Panc1 (cell line): ENCODE data around the gene CENPB. TPM values are rescaled to one million over a fixed set of nuclear protein-coding genes. Genes with fewer than 3 reads are reported as not detected.

Source experiments
- ATAC-seq: fragments of 200-7000 bp; cut with Tn5 transposase; 2 replicates; pipeline ENCODE4 v1.9.1; 2020; ENCODE audit warnings: mild to moderate bottlenecking, moderate library complexity
- BruUV-seq: library from RNA; stranded (reverse); fragments of 400-500 nt; replicated peaks from 2 replicates; lab custom pipeline; 2021; lab: Mats Ljungman, UMichigan
- CTCF ChIA-PET: fragments of 300-600 bp; sonication (Branson Sonifier 250); formaldehyde crosslinking; loops from one replicate; lab custom pipeline; 2022; ENCODE audit warnings: antibody characterized with exemption; lab: Charles Lee
- POLR2A ChIA-PET: fragments of 300-600 bp; sonication (Branson Sonifier 250); formaldehyde crosslinking; loops from one replicate; lab custom pipeline; 2022; ENCODE audit warnings: antibody characterized with exemption; lab: Charles Lee
- DNase-seq: peaks from one replicate; pipeline ENCODE4 v3.0.0-alpha.2; 2010; ENCODE audit warnings: low read depth, low spot score
- H3K27ac ChIP-seq: 2 replicates; pipeline ENCODE4 v1.5.1; 2011; ENCODE audit warnings: mild to moderate bottlenecking, low read length, inconsistent platforms
- H3K27me3 ChIP-seq: fragments of 200-500 bp; sonication (Bioruptor generic); 2 replicates; pipeline ENCODE4 v1.6.0; 2014; ENCODE audit warnings: low read length, inconsistent platforms; ENCODE audit not compliant: control insufficient read depth, insufficient read depth
- H3K36me3 ChIP-seq: fragments of 200-500 bp; sonication (Bioruptor generic); 2 replicates; pipeline ENCODE4 v1.5.1; 2014; ENCODE audit warnings: inconsistent platforms, mild to moderate bottlenecking, low read length, moderate library complexity; ENCODE audit not compliant: control insufficient read depth, insufficient read depth
- H3K4me1 ChIP-seq: 2 replicates; pipeline ENCODE4 v1.5.1; 2011; ENCODE audit warnings: inconsistent platforms, mild to moderate bottlenecking, low read length, moderate library complexity; ENCODE audit not compliant: control insufficient read depth, insufficient read depth
- H3K4me3 ChIP-seq, 2 experiments: 2 replicates each; pipeline ENCODE4 v1.5.1; 2011 to 2012; ENCODE audit warnings: low read depth in 2 of 2, low read length in 2 of 2, mild to moderate bottlenecking in 2 of 2, inconsistent platforms in 1 of 2, moderate library complexity in 1 of 2
- H3K9me3 ChIP-seq: fragments of 200-500 bp; sonication (Bioruptor generic); 2 replicates; pipeline ENCODE4 v1.5.1; 2014; ENCODE audit warnings: low read depth, mild to moderate bottlenecking, inconsistent platforms, low read length, moderate library complexity; ENCODE audit not compliant: control insufficient read depth, insufficient read depth
- POLR2AphosphoS5 ChIP-seq: IDR thresholded peaks from 2 replicates; pipeline ENCODE4 v1.6.1; 2012; ENCODE audit warnings: mild to moderate bottlenecking, low read depth, low read length, moderate library complexity
- REST ChIP-seq, 2 experiments: IDR thresholded peaks; 2 replicates each; pipeline ENCODE4 v1.6.1; 2011 to 2012; ENCODE audit warnings: low read depth in 2 of 2, control low read depth in 1 of 2, low read length in 1 of 2, mild to moderate bottlenecking in 1 of 2, moderate library complexity in 1 of 2; ENCODE audit not compliant: insufficient read depth in 1 of 2
- SIN3A ChIP-seq: IDR thresholded peaks from 2 replicates; pipeline ENCODE4 v1.6.1; 2012; ENCODE audit warnings: low read depth, mild to moderate bottlenecking, low read length, moderate library complexity, borderline replicate concordance; ENCODE audit not compliant: insufficient read depth
- TCF7L2 ChIP-seq: IDR thresholded peaks from 2 replicates; pipeline ENCODE4 v1.6.1; 2011; ENCODE audit warnings: mild to moderate bottlenecking, low read depth, low read length, inconsistent platforms
- in situ Hi-C: cut with HindIII; loops from 2 replicates; pipeline ENCODE4 v1.10.0; 2016; ENCODE audit warnings: low sequenced_read_pairs, low pct_unique_long_range_greater_than_20kb
- intact Hi-C: fragments of 100-400 bp; cut with micrococcal nuclease; formaldehyde crosslinking; loops from one replicate; pipeline ENCODE4 v1.10.0; 2022; ENCODE audit not compliant: unreplicated experiment
- total RNA-seq: library from RNA; stranded (reverse); gene quantifications from one replicate; pipeline ENCODE4 v1.2.1, GENCODE V29; 2021; ENCODE audit not compliant: unreplicated experiment
- TF ChIP-seq, protein P1 (sequence below): fragments of 450-650 bp; IDR thresholded peaks from 2 replicates; pipeline ENCODE4 v1.5.1; 2017; ENCODE audit warnings: mild to moderate bottlenecking

The CENPB gene
- total RNA-seq, 1 experiment from 2014 or later: 154 TPM

DNA sequence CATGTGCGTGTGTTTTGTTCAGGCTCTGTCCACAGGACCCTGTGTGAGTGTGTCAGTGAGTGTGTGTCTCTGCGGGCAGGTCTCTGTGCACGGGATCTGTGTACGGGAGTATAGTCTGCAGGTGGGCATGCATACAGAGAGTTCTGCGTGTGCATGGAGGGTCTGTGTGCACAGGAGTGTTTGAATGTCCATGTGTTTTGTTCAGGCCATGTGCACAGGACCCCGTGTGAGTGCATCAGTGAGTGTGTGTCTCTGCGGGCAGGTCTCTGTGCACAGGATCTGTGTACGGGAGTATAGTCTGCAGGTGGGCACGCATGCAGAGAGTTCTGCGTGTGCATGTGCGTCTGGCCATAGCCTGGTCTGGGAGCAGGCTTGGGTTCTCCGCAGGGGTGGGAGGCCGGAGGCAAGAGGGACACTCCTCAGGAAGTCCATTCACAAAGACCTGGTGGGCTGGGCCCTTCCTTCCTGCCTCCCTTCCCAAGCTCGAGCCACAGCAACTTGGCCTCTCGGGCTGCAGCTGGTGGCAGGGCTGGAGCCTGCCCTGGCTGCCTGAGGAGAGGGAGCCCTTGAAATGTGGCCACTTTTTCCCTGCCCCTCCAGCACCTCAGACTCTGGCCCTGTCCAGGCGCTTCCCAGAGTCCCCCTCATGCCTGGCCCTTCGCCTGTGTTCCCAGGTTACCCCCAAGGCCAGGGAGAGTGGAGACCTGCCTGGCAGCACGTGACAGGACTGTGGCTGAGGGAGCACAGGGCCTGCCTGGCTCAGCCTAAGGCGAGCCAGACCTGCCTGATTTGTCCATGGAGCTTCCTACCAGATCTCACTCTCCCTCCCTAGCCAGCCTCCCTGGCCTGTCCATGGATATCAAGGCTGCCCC, 47.2 kb downstream of the CENPB start:
- H3K27ac ChIP-seq: no peak overlapping the region
- in situ Hi-C loops: no loop called here
- peak; percentile 60 for ATAC-seq

GRCh38 chr20:3738111-3739053, 48.2 kb downstream of the CENPB start:
- H3K27ac ChIP-seq: no peak overlapping the region
- TF ChIP-seq REST (IDR thresholded peaks at IDR 0.05; ENCODE audit: insufficient read depth in 1 of 2, low read depth in 2 of 2, low read length in 1 of 2) (no peak), SIN3A (no peak), TCF7L2 (no peak), POLR2AphosphoS5 (no peak)
- no peak overlapping the region for H3K4me3 ChIP-seq
- H3K4me1 ChIP-seq: peaks cover 6% of the 10 kb centered on the region; the same call in 1 of the 2 replicates
- DNase-seq (no peak), ATAC-seq (no peak)
- no peaks in the 10 kb centered on the region for H3K27me3 ChIP-seq
- no peaks in the 10 kb centered on the region for H3K36me3 ChIP-seq
- POLR2A ChIA-PET: interaction anchor here (0.6 kb wide), 1 partner anchor 16 kb away, joined by 11 read pairs; no protein-coding TSS in a partner anchor
- BruUV-seq: no TSS peak
- intact Hi-C loops: no loop called here
- in situ Hi-C loops: no loop called here
- CTCF ChIA-PET: no interaction called here
- no peaks in the 10 kb centered on the region for H3K9me3 ChIP-seq

More for the DNA sequence above, 47.2 kb downstream of the CENPB start:
- H3K4me3 ChIP-seq: no peak overlapping the region
- no peaks in the 10 kb centered on the region for H3K36me3 ChIP-seq
- TF ChIP-seq, protein P1, sequence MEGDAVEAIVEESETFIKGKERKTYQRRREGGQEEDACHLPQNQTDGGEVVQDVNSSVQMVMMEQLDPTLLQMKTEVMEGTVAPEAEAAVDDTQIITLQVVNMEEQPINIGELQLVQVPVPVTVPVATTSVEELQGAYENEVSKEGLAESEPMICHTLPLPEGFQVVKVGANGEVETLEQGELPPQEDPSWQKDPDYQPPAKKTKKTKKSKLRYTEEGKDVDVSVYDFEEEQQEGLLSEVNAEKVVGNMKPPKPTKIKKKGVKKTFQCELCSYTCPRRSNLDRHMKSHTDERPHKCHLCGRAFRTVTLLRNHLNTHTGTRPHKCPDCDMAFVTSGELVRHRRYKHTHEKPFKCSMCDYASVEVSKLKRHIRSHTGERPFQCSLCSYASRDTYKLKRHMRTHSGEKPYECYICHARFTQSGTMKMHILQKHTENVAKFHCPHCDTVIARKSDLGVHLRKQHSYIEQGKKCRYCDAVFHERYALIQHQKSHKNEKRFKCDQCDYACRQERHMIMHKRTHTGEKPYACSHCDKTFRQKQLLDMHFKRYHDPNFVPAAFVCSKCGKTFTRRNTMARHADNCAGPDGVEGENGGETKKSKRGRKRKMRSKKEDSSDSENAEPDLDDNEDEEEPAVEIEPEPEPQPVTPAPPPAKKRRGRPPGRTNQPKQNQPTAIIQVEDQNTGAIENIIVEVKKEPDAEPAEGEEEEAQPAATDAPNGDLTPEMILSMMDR: no peak
- H3K27me3 ChIP-seq: no peaks in the 10 kb centered on the region
- ChIA-PET POLR2A (interaction anchor here (0.6 kb wide), 1 partner anchor 52 kb away, joined by 3 read pairs; no protein-coding TSS in a partner anchor), CTCF (no interaction called here)
- peaks cover 6% of the 10 kb centered on the region; the same call in 1 of the 2 replicates for H3K4me1 ChIP-seq
- BruUV-seq: no TSS peak
- DNase-seq: no peak
- intact Hi-C loops: no loop called here
- H3K9me3 ChIP-seq: no peaks in the 10 kb centered on the region
